Measurements from ENCODE around the gene CCDC187.

- TF ChIP-seq CTCF (IDR thresholded peaks at IDR 0.05) (no peak), EP300 (IDR thresholded peaks at IDR 0.05) (no peak), POLR2AphosphoS5 (IDR thresholded peaks at IDR 0.05) (no peak)
Measured at GRCh38 chr9:136261686-136262430, 42.0 kb downstream of the CCDC187 start.

All from upper lobe of left lung (tissue), 4 donors.